ENCODE data around the gene LRRC4. TPM values are rescaled to one million over a fixed set of nuclear protein-coding genes. Genes with fewer than 3 reads are reported as not detected.

Gene LRRC4
- total and polyA plus RNA-seq, 2 donors from 2014 or later: 1.6 to 3.2 TPM

DNA sequence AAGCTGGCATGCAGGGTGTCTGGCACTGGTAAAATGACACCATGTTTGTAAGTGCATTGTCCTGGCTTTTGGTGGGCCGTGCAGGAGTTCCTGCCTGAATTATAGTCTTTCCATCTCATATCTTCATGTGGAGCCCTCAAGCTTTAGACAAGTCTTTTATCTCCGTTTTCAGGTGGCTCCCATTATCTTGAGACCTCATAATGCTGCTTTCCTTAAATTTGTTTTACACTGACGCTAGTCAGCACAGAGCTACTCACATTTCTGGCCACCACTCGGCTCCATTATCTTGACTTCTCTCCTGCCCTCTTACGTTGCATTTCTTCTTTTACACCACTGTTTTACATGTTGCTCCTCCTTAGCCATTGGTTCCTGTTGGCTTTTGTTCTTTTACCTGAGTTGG, 37.2 kb downstream of the LRRC4 start:
- DNase-seq (no peak), FAIRE-seq (no peak)
- no peaks in the 10 kb centered on the region for H3K27me3 ChIP-seq (ENCODE audit: control insufficient read depth, insufficient read depth, low read length)
- H3K27ac ChIP-seq (ENCODE audit: low read depth in 2 of 2, low read length in 2 of 2): no peak overlapping the region
- TF ChIP-seq, protein P1, sequence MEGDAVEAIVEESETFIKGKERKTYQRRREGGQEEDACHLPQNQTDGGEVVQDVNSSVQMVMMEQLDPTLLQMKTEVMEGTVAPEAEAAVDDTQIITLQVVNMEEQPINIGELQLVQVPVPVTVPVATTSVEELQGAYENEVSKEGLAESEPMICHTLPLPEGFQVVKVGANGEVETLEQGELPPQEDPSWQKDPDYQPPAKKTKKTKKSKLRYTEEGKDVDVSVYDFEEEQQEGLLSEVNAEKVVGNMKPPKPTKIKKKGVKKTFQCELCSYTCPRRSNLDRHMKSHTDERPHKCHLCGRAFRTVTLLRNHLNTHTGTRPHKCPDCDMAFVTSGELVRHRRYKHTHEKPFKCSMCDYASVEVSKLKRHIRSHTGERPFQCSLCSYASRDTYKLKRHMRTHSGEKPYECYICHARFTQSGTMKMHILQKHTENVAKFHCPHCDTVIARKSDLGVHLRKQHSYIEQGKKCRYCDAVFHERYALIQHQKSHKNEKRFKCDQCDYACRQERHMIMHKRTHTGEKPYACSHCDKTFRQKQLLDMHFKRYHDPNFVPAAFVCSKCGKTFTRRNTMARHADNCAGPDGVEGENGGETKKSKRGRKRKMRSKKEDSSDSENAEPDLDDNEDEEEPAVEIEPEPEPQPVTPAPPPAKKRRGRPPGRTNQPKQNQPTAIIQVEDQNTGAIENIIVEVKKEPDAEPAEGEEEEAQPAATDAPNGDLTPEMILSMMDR (IDR thresholded peaks at IDR 0.05; ENCODE audit: borderline replicate concordance, extremely low read depth, insufficient read depth): no peak
- no peaks in the 10 kb centered on the region for H3K9me3 ChIP-seq (ENCODE audit: control insufficient read depth in 2 of 3, insufficient read depth in 1 of 3, low read length in 3 of 3)
- intact Hi-C loops (cut with DNase I): no loop called here
- H3K4me1 ChIP-seq (ENCODE audit: control insufficient read depth in 2 of 3, insufficient read depth in 2 of 3, low read depth in 1 of 3, low read length in 3 of 3): peaks cover 0 to 13% (median 12%) of the 10 kb centered on the region in 3 donors
- peaks cover 0 to 3% (median 0%) of the 10 kb centered on the region in 3 donors for H3K36me3 ChIP-seq (ENCODE audit: control insufficient read depth in 2 of 3, insufficient read depth in 3 of 3, low read length in 3 of 3)
- no peak overlapping the region for H3K4me3 ChIP-seq (ENCODE audit: low read length in 3 of 3)
- no peak overlapping the region for H3K9ac ChIP-seq (ENCODE audit: low read length in 3 of 3)

- TF ChIP-seq, protein P1 (IDR thresholded peaks at IDR 0.05; ENCODE audit: borderline replicate concordance, extremely low read depth, insufficient read depth): no peak
- no peak for FAIRE-seq
Measured at GRCh38 chr7:127993317-127993716, 37.9 kb downstream of the LRRC4 start.

GRCh38 chr7:127988751-127989150, 42.5 kb downstream of the LRRC4 start:
- H3K4me3 ChIP-seq (ENCODE audit: low read length in 3 of 3): no peak overlapping the region
- no peak overlapping the region for H3K9ac ChIP-seq (ENCODE audit: low read length in 3 of 3)
- H3K4me1 ChIP-seq (ENCODE audit: control insufficient read depth in 2 of 3, insufficient read depth in 2 of 3, low read depth in 1 of 3, low read length in 3 of 3): no peaks in the 10 kb centered on the region
- peaks cover 0 to 3% (median 0%) of the 10 kb centered on the region in 3 donors for H3K36me3 ChIP-seq (ENCODE audit: control insufficient read depth in 2 of 3, insufficient read depth in 3 of 3, low read length in 3 of 3)
- no peaks in the 10 kb centered on the region for H3K27me3 ChIP-seq (ENCODE audit: control insufficient read depth, insufficient read depth, low read length)
- no peaks in the 10 kb centered on the region for H3K9me3 ChIP-seq (ENCODE audit: control insufficient read depth in 2 of 3, insufficient read depth in 1 of 3, low read length in 3 of 3)
- DNase-seq: no peak
- TF ChIP-seq, protein P1 (IDR thresholded peaks at IDR 0.05; ENCODE audit: borderline replicate concordance, extremely low read depth, insufficient read depth): no peak
- intact Hi-C loops (cut with DNase I): no loop called here
- H3K27ac ChIP-seq (ENCODE audit: low read depth in 2 of 2, low read length in 2 of 2): no peak overlapping the region
- FAIRE-seq: no peak

More at GRCh38 chr7:127993317-127993716, 37.9 kb downstream of the LRRC4 start:
- Histone ChIP-seq H3K36me3 (ENCODE audit: control insufficient read depth in 2 of 3, insufficient read depth in 3 of 3, low read length in 3 of 3) (peaks cover 0 to 3% (median 0%) of the 10 kb centered on the region in 3 donors), H3K27ac (ENCODE audit: low read depth in 2 of 2, low read length in 2 of 2) (no peak overlapping the region), H3K4me3 (ENCODE audit: low read length in 3 of 3) (no peak overlapping the region), H3K4me1 (ENCODE audit: control insufficient read depth in 2 of 3, insufficient read depth in 2 of 3, low read depth in 1 of 3, low read length in 3 of 3) (peaks cover 0 to 13% (median 12%) of the 10 kb centered on the region in 3 donors), H3K27me3 (ENCODE audit: control insufficient read depth, insufficient read depth, low read length) (no peaks in the 10 kb centered on the region), H3K9me3 (ENCODE audit: control insufficient read depth in 2 of 3, insufficient read depth in 1 of 3, low read length in 3 of 3) (no peaks in the 10 kb centered on the region), H3K9ac (ENCODE audit: low read length in 3 of 3) (no peak overlapping the region)
- intact Hi-C loops (cut with DNase I): no loop called here
- no peak for DNase-seq

Measured in kidney (tissue), 14 donors.